HepG2 (cell line): ENCODE data around the gene LDB3. TPM values are rescaled to one million over a fixed set of nuclear protein-coding genes. Genes with fewer than 3 reads are reported as not detected.

Source experiments
- ATAC-seq: fragments of 200-7000 bp; cut with Tn5 transposase; 3 replicates; pipeline ENCODE4 v1.9.1; 2020; ENCODE audit warnings: mild to moderate bottlenecking, moderate library complexity
- BruUV-seq: library from RNA; stranded (reverse); fragments of 400-500 nt; replicated peaks from 2 replicates; lab custom pipeline; 2021; lab: Mats Ljungman, UMichigan
- CTCF ChIA-PET: fragments of 300-600 bp; formaldehyde crosslinking; extraction: SDS; loops from one replicate; lab custom pipeline; 2021; ENCODE audit warnings: low total read pairs, inconsistent platforms, low intra/inter-chr PET ratio; lab: Yijun Ruan, JAX
- POLR2A ChIA-PET: fragments of 350-600 bp; sonication (Branson Sonifier 250); formaldehyde crosslinking; loops from one replicate; lab custom pipeline; 2020; ENCODE audit warnings: antibody characterized with exemption, inconsistent platforms; lab: Yijun Ruan, JAX
- DNase-seq: peaks from one replicate; pipeline ENCODE4 v3.0.0-alpha.2; 2015; ENCODE audit warnings: low spot score
- FAIRE-seq: peaks from 3 replicates; lab custom pipeline; 2011; peaks lifted over from hg19 to GRCh38; lab: Jason Lieb, UNC
- H2AFZ ChIP-seq: one replicate; pipeline ENCODE4 v1.6.1; 2011; ENCODE audit warnings: low read length, inconsistent platforms
- H3K27ac ChIP-seq: fragments of 300-600 bp; 3 replicates; pipeline ENCODE4 v1.8.0; 2011; ENCODE audit warnings: mixed run types, mild to moderate bottlenecking, mixed read lengths, low read length, inconsistent platforms; ENCODE audit not compliant: insufficient read depth; ENCODE audit errors: extremely low read length
- H3K27me3 ChIP-seq, 2 experiments: fragments of 200-600 bp in 1 of 2; 2 replicates in 1 of 2; 3 replicates in 1 of 2; pipeline versions ENCODE4 v1.6.0 to v1.8.0; 2011; ENCODE audit warnings: low read length in 2 of 2, mild to moderate bottlenecking in 2 of 2, moderate library complexity in 2 of 2, inconsistent platforms in 1 of 2; ENCODE audit not compliant: insufficient read depth in 2 of 2, control insufficient read depth in 1 of 2
- H3K36me3 ChIP-seq, 2 experiments: fragments of 200-600 bp in 1 of 2; replicated peaks in 1 of 2; 2 replicates in 1 of 2; 3 replicates in 1 of 2; pipeline versions ENCODE4 v1.5.1 to v1.8.0; 2011; ENCODE audit warnings: low read length in 2 of 2, inconsistent platforms in 1 of 2; ENCODE audit not compliant: insufficient read depth in 2 of 2, control insufficient read depth in 1 of 2
- H3K4me1 ChIP-seq: 2 replicates; pipeline ENCODE4 v1.5.1; 2012; ENCODE audit warnings: low read length, inconsistent platforms; ENCODE audit not compliant: insufficient read depth
- H3K4me2 ChIP-seq: 2 replicates; pipeline ENCODE4 v1.6.0; 2011; ENCODE audit warnings: low read depth, low read length, inconsistent platforms
- H3K4me3 ChIP-seq, 3 experiments: fragments of 200-600 bp in 1 of 3; sonication (generic), shearing (Covaris generic) in 1 of 3; replicated peaks in 1 of 3; 2 replicates each; pipeline ENCODE4 v1.5.1; 2011 to 2016; ENCODE audit warnings: low read length in 3 of 3, inconsistent platforms in 2 of 3, low read depth in 2 of 3, mild to moderate bottlenecking in 2 of 3, control low read depth in 1 of 3, mixed read lengths in 1 of 3; ENCODE audit not compliant: insufficient read depth in 1 of 3
- H3K79me2 ChIP-seq: one replicate; pipeline ENCODE4 v1.6.1; 2011; ENCODE audit warnings: low read length, inconsistent platforms; ENCODE audit not compliant: insufficient read depth
- H3K9ac ChIP-seq: 2 replicates; pipeline ENCODE4 v1.6.0; 2011; ENCODE audit warnings: mild to moderate bottlenecking, low read depth, low read length, inconsistent platforms; ENCODE audit not compliant: insufficient read depth
- H3K9me3 ChIP-seq: 2 replicates; pipeline ENCODE4 v1.5.1; 2012; ENCODE audit warnings: mild to moderate bottlenecking, low read length
- H4K20me1 ChIP-seq: 2 replicates; pipeline ENCODE4 v1.6.0; 2011; ENCODE audit warnings: inconsistent platforms, mild to moderate bottlenecking, low read length, moderate library complexity; ENCODE audit not compliant: insufficient read depth
- EED ChIP-seq: sonication (generic); formaldehyde crosslinking; IDR thresholded peaks from 2 replicates; pipeline ENCODE4 v1.5.0; 2020; ENCODE audit warnings: mild to moderate bottlenecking, missing genetic modification reagents
- FOXP1 ChIP-seq, 2 experiments: fragments of 450-650 bp in 1 of 2; IDR thresholded peaks; 2 replicates each; pipeline ENCODE4 v1.6.1; 2017 to 2018; ENCODE audit warnings: antibody characterized with exemption in 1 of 2
- MAX ChIP-seq: IDR thresholded peaks from 2 replicates; pipeline ENCODE4 v1.6.1; 2012; ENCODE audit warnings: inconsistent platforms
- SKI ChIP-seq: fragments of 450-650 bp; IDR thresholded peaks from one replicate; pipeline ENCODE4 v1.6.1; 2018; ENCODE audit warnings: mild to moderate bottlenecking; ENCODE audit not compliant: partially characterized antibody
- SP1 ChIP-seq, 2 experiments: fragments of 450-650 bp in 1 of 2; sonication (generic) in 1 of 2; formaldehyde crosslinking in 1 of 2; IDR thresholded peaks; 2 replicates each; pipeline versions ENCODE4 v1.4.0 to v1.6.1; 2016 to 2020; ENCODE audit warnings: missing genetic modification reagents in 1 of 2
- ZNF207 ChIP-seq: fragments of 450-650 bp; IDR thresholded peaks from 2 replicates; pipeline ENCODE4 v1.6.1; 2016; ENCODE audit warnings: antibody characterized with exemption, borderline replicate concordance
- ZNF432 ChIP-seq: sonication (generic); formaldehyde crosslinking; IDR thresholded peaks from 2 replicates; pipeline ENCODE4 v1.5.0; 2020; ENCODE audit warnings: missing genetic modification reagents, mild to moderate bottlenecking, borderline replicate concordance
- ZNF441 ChIP-seq: sonication (generic); formaldehyde crosslinking; IDR thresholded peaks from 2 replicates; pipeline ENCODE4 v1.7.0; 2021; ENCODE audit warnings: missing genetic modification reagents, borderline replicate concordance
- ZNF446 ChIP-seq: sonication (generic); formaldehyde crosslinking; IDR thresholded peaks from 2 replicates; pipeline ENCODE4 v1.5.0; 2020; ENCODE audit warnings: mild to moderate bottlenecking, missing genetic modification reagents
- ZNF768 ChIP-seq: sonication (generic); formaldehyde crosslinking; IDR thresholded peaks from 2 replicates; pipeline ENCODE4 v1.4.0; 2020; ENCODE audit warnings: missing genetic modification reagents
- ZNF83 ChIP-seq: sonication (generic); formaldehyde crosslinking; IDR thresholded peaks from 2 replicates; pipeline ENCODE4 v1.4.0; 2020; ENCODE audit warnings: missing genetic modification reagents, mild to moderate bottlenecking, borderline replicate concordance
- whole genome bisulfite sequencing: methylation state at CpG from one replicate; pipeline ENCODE4 v1.1.6; 2017; ENCODE audit warnings: low lambda C conversion rate; 5-methylcytosine and 5-hydroxymethylcytosine counted together
- in situ Hi-C: cut with HindIII; loops from 2 replicates; pipeline ENCODE4 v1.10.0; 2017; ENCODE audit warnings: low pct_unique_long_range_greater_than_20kb; ENCODE audit not compliant: extremely low pct_ligation_motif_present
- intact Hi-C: fragments of 100-400 bp; cut with micrococcal nuclease; formaldehyde crosslinking; loops from one replicate; pipeline ENCODE4 v1.10.0; 2022; ENCODE audit not compliant: unreplicated experiment
- polyA plus RNA-seq, 8 experiments: library from polyadenylated mRNA; depleted of rRNA in 3 of 8; stranded (reverse) in 7 of 8; unstranded in 1 of 8; fragments of >200 nt; fragmentation: Illumina TruSeq in 4 of 8; extraction: Trizol in 4 of 8; gene quantifications; 2 replicates each; pipeline versions ENCODE4 v1.2.1 to v1.2.3, GENCODE V29; 2011 to 2016; ENCODE audit warnings: low read depth in 4 of 8, missing spikeins in 1 of 8, mixed read lengths in 1 of 8; ENCODE audit not compliant: insufficient read depth in 1 of 8
- total RNA-seq, 5 experiments: library from RNA; depleted of rRNA; stranded (reverse); fragments of >200 nt; fragmentation: Illumina TruSeq; extraction: Trizol; gene quantifications; 2 replicates each; pipeline ENCODE4 v1.2.3, GENCODE V29; 2016; ENCODE audit warnings: low read depth in 1 of 5

The LDB3 gene
- total and polyA plus RNA-seq, 2 of the 13 experiments (the other 11 are each of a cell fraction or from before 2014, with no cell fraction given), result not detected

GRCh38 chr10:86653987-86654386, 14.3 kb upstream of the LDB3 start:
- FAIRE-seq, result no peak
- 61% methylated on average over 3 of the region's 3 CpGs for WGBS
- CTCF ChIA-PET, result no interaction called here

GRCh38 chr10:86654411-86655172, 13.7 kb upstream of the LDB3 start, which contains the start of gene OPN4:
TSS of gene OPN4 (plus strand) at chr10:86654547. CDS start at chr10:86654784, 237 bp downstream.
- no peak within 1 kb of the TSS for H3K27ac ChIP-seq
- WGBS, result 48% methylated on average over 12 of the region's 17 CpGs
- DNase-seq (no peak), FAIRE-seq (no peak), ATAC-seq (no peak)
- H3K9me3 ChIP-seq, result no peaks in the 10 kb centered on the region
- H3K4me3 ChIP-seq, result no peak within 1 kb of the TSS
- in situ Hi-C loops (no loop called here), intact Hi-C loops (no loop called here)
- no TSS peak for BruUV-seq
- peaks cover 8 to 52% of the 10 kb centered on the region in 2 experiments for H3K27me3 ChIP-seq
- H2AFZ ChIP-seq, result no peak within 1 kb of the TSS
- ChIA-PET CTCF (no interaction called here), POLR2A (interaction anchor here (0.6 kb wide), 1 partner anchor 119 kb away, joined by 3 read pairs; no protein-coding TSS in a partner anchor)
- H3K9ac ChIP-seq, result no peak within 1 kb of the TSS
- no peaks in the 10 kb centered on the region for H3K36me3 ChIP-seq
- H3K4me2 ChIP-seq, result no peak within 1 kb of the TSS
- no peaks in the 10 kb centered on the region for H4K20me1 ChIP-seq
- H3K4me1 ChIP-seq, result no peaks in the 10 kb centered on the region
- no peak for TF ChIP-seq ZNF83
- TF ChIP-seq ZNF768 (CRISPR knock-in tag), result 0 out of 2 replicates have a peak, but pooled peaks have one; percentile 19
- no peaks in the 10 kb centered on the region for H3K79me2 ChIP-seq

More at GRCh38 chr10:86653987-86654386, 14.3 kb upstream of the LDB3 start:
- Histone ChIP-seq H4K20me1 (no peaks in the 10 kb centered on the region), H2AFZ (no peak overlapping the region), H3K4me3 (no peak overlapping the region), H3K36me3 (no peaks in the 10 kb centered on the region), H3K27me3 (peaks cover 9 to 47% of the 10 kb centered on the region in 2 experiments; a peak in 4 of 5 replicates), H3K27ac (no peak overlapping the region), H3K4me2 (no peak overlapping the region), H3K4me1 (no peaks in the 10 kb centered on the region), H3K9me3 (no peaks in the 10 kb centered on the region), H3K9ac (no peak overlapping the region), H3K79me2 (no peaks in the 10 kb centered on the region)
- ATAC-seq (no peak), DNase-seq (no peak)
- TF ChIP-seq SP1 (IDR thresholded peaks at IDR 0.05), result peak; percentile 46; the same call in 1 of the 2 replicates
- TF ChIP-seq SP1 (CRISPR knock-in tag; IDR thresholded peaks at IDR 0.05), result no peak
- no peak for TF ChIP-seq ZNF446 (CRISPR knock-in tag)
- 0 out of 2 replicates have a peak, but pooled peaks have one; percentile 23 for TF ChIP-seq ZNF207
- TF ChIP-seq FOXP1 (IDR thresholded peaks at IDR 0.05), result 0 out of 2 replicates have a peak, but pooled peaks have one; percentile 6
- no peak for TF ChIP-seq FOXP1 (CRISPR knock-in tag; IDR thresholded peaks at IDR 0.05)
- no peak for TF ChIP-seq EED (CRISPR knock-in tag)
- no peak for TF ChIP-seq SKI
- TF ChIP-seq MAX, result no peak
- TF ChIP-seq ZNF441 (CRISPR knock-in tag), result no peak
- TF ChIP-seq ZNF432 (CRISPR knock-in tag), result no peak
- in situ Hi-C loops, result no loop called here
- POLR2A ChIA-PET, result no interaction called here
- intact Hi-C loops, result no loop called here
- BruUV-seq, result no TSS peak
